SU-DHL-6 (cell line): ENCODE results near the gene TADA2B.

ENCODE experiments used
- CTCF ChIP-seq: fragments of 200-600 bp; sonication (generic); IDR thresholded peaks from one replicate; pipeline ENCODE4 v1.5.1; 2017; ENCODE audit warnings: antibody characterized with exemption, mild to moderate bottlenecking, low read length, moderate library complexity; ENCODE audit not compliant: insufficient read depth, poor library complexity, severe bottlenecking
- EZH2phosphoT487 ChIP-seq: fragments of 200-600 bp; sonication (generic), shearing (Covaris generic); conservative IDR thresholded peaks from 2 replicates; pipeline ENCODE4 v1.6.1; 2018; ENCODE audit warnings: mild to moderate bottlenecking, antibody characterized with exemption, low read length, moderate library complexity, mixed read lengths

- TF ChIP-seq CTCF: no peak
- no peak for TF ChIP-seq EZH2phosphoT487
These were observed 15.9 kb upstream of the TADA2B start for GRCh38 chr4:7027284-7027683.
